Loucy (cell line): ENCODE data around the gene CCDC81.

Experiments
- CTCF ChIP-seq: fragments of 200-600 bp; sonication (generic); conservative IDR thresholded peaks from 2 replicates; pipeline ENCODE4 v1.5.1; 2014; ENCODE audit warnings: mild to moderate bottlenecking, antibody characterized with exemption, low read length
- EZH2phosphoT487 ChIP-seq: fragments of 200-600 bp; IDR thresholded peaks from 2 replicates; pipeline ENCODE4 v1.6.1; 2018; ENCODE audit warnings: antibody characterized with exemption, mild to moderate bottlenecking, moderate library complexity, borderline replicate concordance

GRCh38 chr11:86468169-86468568 is 93.5 kb downstream of the CCDC81 start:
- TF ChIP-seq CTCF (no peak), EZH2phosphoT487 (no peak)
